ENCODE data around the gene CAD. TPM values are rescaled to one million over a fixed set of nuclear protein-coding genes. Genes with fewer than 3 reads are reported as not detected.

The CAD gene
- total RNA-seq, 2 experiments from 2014 or later = 132 to 173 TPM

DNA sequence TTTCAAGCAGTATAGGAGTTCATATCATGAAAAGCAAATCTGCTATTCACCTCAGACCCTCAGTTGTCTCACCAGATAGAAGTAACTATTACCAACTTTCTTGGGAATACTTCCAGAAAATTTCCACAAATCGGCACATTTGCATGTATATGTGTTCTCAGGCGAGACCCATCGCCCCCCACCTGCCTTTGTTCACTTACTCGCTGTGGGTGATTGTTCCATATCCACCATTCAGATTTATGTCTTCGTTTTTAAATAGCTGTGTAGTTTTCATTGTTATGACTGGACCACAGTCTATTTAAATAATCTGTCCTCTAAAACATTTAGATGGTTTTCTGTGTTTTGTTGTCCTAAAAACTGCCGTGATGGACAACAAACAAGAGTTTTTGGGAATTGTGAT is 68.3 kb downstream of the CAD start:
- intact Hi-C loops (cut with micrococcal nuclease; ENCODE audit: unreplicated experiment) = no loop called here
- POLR2A ChIA-PET = interaction anchor here (0.9 kb wide), 1 partner anchor 34 kb away, joined by 3 read pairs; no protein-coding TSS in a partner anchor
- no peak for DNase-seq (ENCODE audit: low spot score)
- no peak overlapping the region for H2AFZ ChIP-seq (ENCODE audit: low read length)
- CTCF ChIA-PET (ENCODE audit: unreplicated experiment) = no interaction called here
- no peaks in the 10 kb centered on the region for H3K9me3 ChIP-seq (ENCODE audit: low read length)
- H3K9me2 ChIP-seq (ENCODE audit: insufficient read depth, low read length) = no peaks in the 10 kb centered on the region
- TF ChIP-seq, protein P1, sequence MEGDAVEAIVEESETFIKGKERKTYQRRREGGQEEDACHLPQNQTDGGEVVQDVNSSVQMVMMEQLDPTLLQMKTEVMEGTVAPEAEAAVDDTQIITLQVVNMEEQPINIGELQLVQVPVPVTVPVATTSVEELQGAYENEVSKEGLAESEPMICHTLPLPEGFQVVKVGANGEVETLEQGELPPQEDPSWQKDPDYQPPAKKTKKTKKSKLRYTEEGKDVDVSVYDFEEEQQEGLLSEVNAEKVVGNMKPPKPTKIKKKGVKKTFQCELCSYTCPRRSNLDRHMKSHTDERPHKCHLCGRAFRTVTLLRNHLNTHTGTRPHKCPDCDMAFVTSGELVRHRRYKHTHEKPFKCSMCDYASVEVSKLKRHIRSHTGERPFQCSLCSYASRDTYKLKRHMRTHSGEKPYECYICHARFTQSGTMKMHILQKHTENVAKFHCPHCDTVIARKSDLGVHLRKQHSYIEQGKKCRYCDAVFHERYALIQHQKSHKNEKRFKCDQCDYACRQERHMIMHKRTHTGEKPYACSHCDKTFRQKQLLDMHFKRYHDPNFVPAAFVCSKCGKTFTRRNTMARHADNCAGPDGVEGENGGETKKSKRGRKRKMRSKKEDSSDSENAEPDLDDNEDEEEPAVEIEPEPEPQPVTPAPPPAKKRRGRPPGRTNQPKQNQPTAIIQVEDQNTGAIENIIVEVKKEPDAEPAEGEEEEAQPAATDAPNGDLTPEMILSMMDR (conservative IDR thresholded peaks at IDR 0.05; ENCODE audit: low read length) = no peak
- TF ChIP-seq EZH2phosphoT487 (IDR thresholded peaks at IDR 0.05; ENCODE audit: borderline replicate concordance, low read depth, low read length) = no peak
- no peaks in the 10 kb centered on the region for H3K79me2 ChIP-seq (ENCODE audit: insufficient read depth, low read depth, low read length)
- no peaks in the 10 kb centered on the region for H3K36me3 ChIP-seq (ENCODE audit: insufficient read depth, low read length)
- peaks cover 58% of the 10 kb centered on the region for H3K4me1 ChIP-seq (ENCODE audit: insufficient read depth, low read length, poor library complexity, severe bottlenecking)
- BruUV-seq (replicated peaks) = no TSS peak
- no peak overlapping the region for H3K27ac ChIP-seq (ENCODE audit: low read depth, low read length, poor library complexity, severe bottlenecking)
- no peaks in the 10 kb centered on the region for H4K20me1 ChIP-seq (ENCODE audit: insufficient read depth, low read length)
- no peak overlapping the region for H3K4me2 ChIP-seq (ENCODE audit: low read length)
- H3K4me3 ChIP-seq (ENCODE audit: low read depth, low read length, poor library complexity, severe bottlenecking) = no peak overlapping the region

DNA sequence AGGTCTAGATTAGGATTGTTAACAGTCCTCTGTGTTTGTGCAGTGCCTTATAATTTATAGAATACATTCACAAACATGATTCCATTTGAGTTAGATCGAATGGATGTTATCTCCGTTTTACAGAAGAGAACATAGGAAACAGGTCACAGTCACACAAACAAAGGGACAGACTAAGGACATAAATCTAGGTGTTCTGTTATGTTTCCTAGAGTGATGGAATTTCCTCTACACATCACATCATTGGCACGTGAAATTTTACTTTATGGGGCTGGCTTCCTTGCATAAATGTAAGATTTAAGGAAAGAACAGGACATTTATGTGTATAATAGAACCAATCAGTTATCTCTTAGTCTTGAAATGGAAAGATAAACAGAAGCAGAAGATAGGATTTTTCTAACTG is 71.4 kb downstream of the CAD start:
- H3K27ac ChIP-seq (ENCODE audit: low read depth, low read length, poor library complexity, severe bottlenecking) = no peak overlapping the region
- no TSS peak for BruUV-seq (replicated peaks)
- intact Hi-C loops (cut with micrococcal nuclease; ENCODE audit: unreplicated experiment) = no loop called here
- peaks cover 82% of the 10 kb centered on the region for H3K4me1 ChIP-seq (ENCODE audit: insufficient read depth, low read length, poor library complexity, severe bottlenecking)
- no peak for DNase-seq (ENCODE audit: low spot score)
- TF ChIP-seq EZH2phosphoT487 (IDR thresholded peaks at IDR 0.05; ENCODE audit: borderline replicate concordance, low read depth, low read length) = no peak
- TF ChIP-seq, protein P1 (conservative IDR thresholded peaks at IDR 0.05; ENCODE audit: low read length) = no peak
- H3K9me3 ChIP-seq (ENCODE audit: low read length) = no peaks in the 10 kb centered on the region
- peak overlapping the region; percentile 19; the same call in 1 of the 2 replicates for H2AFZ ChIP-seq (ENCODE audit: low read length)
- no peaks in the 10 kb centered on the region for H4K20me1 ChIP-seq (ENCODE audit: insufficient read depth, low read length)
- H3K4me2 ChIP-seq (ENCODE audit: low read length) = peak overlapping the region; percentile 8; the same call in 1 of the 2 replicates
- no peak overlapping the region for H3K4me3 ChIP-seq (ENCODE audit: low read depth, low read length, poor library complexity, severe bottlenecking)
- no peaks in the 10 kb centered on the region for H3K36me3 ChIP-seq (ENCODE audit: insufficient read depth, low read length)
- no peaks in the 10 kb centered on the region for H3K79me2 ChIP-seq (ENCODE audit: insufficient read depth, low read depth, low read length)
- ChIA-PET CTCF (ENCODE audit: unreplicated experiment) (no interaction called here), POLR2A (interaction anchor here (1.0 to 1.4 kb wide), 4 partner anchors 8 to 241 kb away, joined by 3 read pairs; no protein-coding TSS in a partner anchor)
- no peaks in the 10 kb centered on the region for H3K9me2 ChIP-seq (ENCODE audit: insufficient read depth, low read length)

DNA sequence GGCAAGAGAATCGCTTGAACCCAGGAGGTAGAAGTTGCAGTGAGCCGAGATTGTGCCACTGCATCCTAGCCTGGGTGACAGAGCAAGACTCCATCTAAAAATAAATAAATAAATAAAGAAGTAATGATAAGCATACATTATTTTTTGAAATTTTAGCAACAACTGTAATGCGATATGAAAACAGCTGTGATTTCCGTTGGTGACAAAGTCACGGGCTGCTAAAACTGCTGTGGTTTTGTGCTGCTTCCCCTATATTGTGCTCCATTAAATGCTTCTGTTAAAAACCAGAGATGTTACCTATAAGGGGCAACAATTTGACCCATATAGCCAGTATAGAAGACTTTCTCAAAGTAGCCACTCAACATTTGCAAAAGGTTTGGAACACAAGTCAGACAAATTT is 73.4 kb downstream of the CAD start:
- H3K9me3 ChIP-seq (ENCODE audit: low read length) = no peaks in the 10 kb centered on the region
- peak overlapping the region; percentile 39 for H3K4me3 ChIP-seq (ENCODE audit: low read depth, low read length, poor library complexity, severe bottlenecking)
- TF ChIP-seq, protein P1 (conservative IDR thresholded peaks at IDR 0.05; ENCODE audit: low read length) = no peak
- no TSS peak for BruUV-seq (replicated peaks)
- peak overlapping the region; percentile 65 for H3K4me2 ChIP-seq (ENCODE audit: low read length)
- peak overlapping the region; percentile 99 for H3K27ac ChIP-seq (ENCODE audit: low read depth, low read length, poor library complexity, severe bottlenecking)
- CTCF ChIA-PET (ENCODE audit: unreplicated experiment) = interaction anchor here (0.8 to 4.5 kb wide), 2 partner anchors 9 to 41 kb away, joined by 3 to 37 read pairs; no protein-coding TSS in a partner anchor
- H2AFZ ChIP-seq (ENCODE audit: low read length) = peak overlapping the region; percentile 66
- H3K79me2 ChIP-seq (ENCODE audit: insufficient read depth, low read depth, low read length) = no peaks in the 10 kb centered on the region
- no peaks in the 10 kb centered on the region for H3K36me3 ChIP-seq (ENCODE audit: insufficient read depth, low read length)
- peaks cover 88% of the 10 kb centered on the region for H3K4me1 ChIP-seq (ENCODE audit: insufficient read depth, low read length, poor library complexity, severe bottlenecking)
- POLR2A ChIA-PET = interaction anchor here (0.6 to 4.8 kb wide), 6 partner anchors 9 to 42 kb away, joined by 3 to 46 read pairs (median 13); no protein-coding TSS in a partner anchor
- intact Hi-C loops (cut with micrococcal nuclease; ENCODE audit: unreplicated experiment) = loop anchor here (2.0 to 5.0 kb wide), 5 partner anchors 26 to 443 kb away; partner anchors contain the start of gene DPYSL5
- H3K9me2 ChIP-seq (ENCODE audit: insufficient read depth, low read length) = no peaks in the 10 kb centered on the region
- peak; percentile 78 for DNase-seq (ENCODE audit: low spot score)
- no peaks in the 10 kb centered on the region for H4K20me1 ChIP-seq (ENCODE audit: insufficient read depth, low read length)

All from OCI-LY7 (cell line).